Measurements from ENCODE around the gene EDIL3. TPM values are rescaled to one million over a fixed set of nuclear protein-coding genes. Genes with fewer than 3 reads are reported as not detected.

EDIL3 gene, protein sequence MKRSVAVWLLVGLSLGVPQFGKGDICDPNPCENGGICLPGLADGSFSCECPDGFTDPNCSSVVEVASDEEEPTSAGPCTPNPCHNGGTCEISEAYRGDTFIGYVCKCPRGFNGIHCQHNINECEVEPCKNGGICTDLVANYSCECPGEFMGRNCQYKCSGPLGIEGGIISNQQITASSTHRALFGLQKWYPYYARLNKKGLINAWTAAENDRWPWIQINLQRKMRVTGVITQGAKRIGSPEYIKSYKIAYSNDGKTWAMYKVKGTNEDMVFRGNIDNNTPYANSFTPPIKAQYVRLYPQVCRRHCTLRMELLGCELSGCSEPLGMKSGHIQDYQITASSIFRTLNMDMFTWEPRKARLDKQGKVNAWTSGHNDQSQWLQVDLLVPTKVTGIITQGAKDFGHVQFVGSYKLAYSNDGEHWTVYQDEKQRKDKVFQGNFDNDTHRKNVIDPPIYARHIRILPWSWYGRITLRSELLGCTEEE
- total RNA-seq = 86.1 and 118 TPM in 2 replicates
- polyA plus RNA-seq (2012) = 366 TPM

DNA sequence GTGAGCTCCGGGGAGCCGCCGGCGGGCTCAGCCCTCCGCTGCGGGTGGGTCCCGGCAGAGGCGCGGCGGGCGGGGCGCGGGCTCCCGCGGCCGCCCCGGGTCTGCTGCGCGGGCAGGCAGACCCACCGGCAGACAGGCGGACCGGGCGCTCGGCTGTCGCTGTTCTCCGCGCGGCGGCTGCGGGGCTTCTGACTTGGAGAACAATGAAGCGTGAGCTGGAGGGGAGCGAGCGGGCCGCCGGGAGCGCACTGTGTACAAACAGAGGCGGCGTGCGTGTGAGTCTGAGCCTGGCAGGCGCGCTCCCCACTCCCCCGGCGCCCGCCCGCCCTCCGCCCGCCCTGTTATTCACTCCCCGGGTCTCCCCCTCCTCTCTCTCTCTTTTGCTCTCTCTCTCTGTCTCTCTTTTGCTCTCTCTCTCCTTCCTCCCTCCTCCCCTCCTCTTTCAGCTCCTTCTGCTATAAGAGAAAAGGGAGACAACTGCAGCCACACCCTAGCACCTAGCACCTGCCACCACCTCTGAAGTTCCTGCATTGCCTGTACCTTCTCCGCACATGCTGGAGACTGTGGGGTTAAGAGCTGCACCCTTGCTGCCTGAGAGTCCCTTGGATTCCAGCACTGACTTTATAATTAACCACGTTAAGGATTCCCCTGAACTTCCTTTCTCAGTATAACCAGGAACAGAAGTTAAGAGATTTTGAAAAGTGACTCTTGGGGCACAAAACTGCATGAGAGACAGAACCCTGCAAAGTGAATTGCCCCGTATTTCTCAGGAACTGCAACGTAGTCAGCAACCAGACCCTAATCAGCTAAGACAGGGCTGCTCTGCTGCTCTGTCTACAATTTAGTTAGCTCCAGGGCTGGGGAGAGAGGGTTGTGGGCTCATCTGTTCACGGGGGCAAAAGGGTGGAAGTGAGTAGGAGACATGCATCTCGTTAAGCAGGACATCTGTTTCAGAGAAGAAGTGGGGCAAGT, at the start of gene EDIL3:
Gene EDIL3 (minus strand): TSS at position 277 of the 972 bp plus-strand sequence. CDS start 506 bp downstream, outside the sequence.
- DNase-seq (ENCODE audit: low read depth) = peak; percentile 69

DNA sequence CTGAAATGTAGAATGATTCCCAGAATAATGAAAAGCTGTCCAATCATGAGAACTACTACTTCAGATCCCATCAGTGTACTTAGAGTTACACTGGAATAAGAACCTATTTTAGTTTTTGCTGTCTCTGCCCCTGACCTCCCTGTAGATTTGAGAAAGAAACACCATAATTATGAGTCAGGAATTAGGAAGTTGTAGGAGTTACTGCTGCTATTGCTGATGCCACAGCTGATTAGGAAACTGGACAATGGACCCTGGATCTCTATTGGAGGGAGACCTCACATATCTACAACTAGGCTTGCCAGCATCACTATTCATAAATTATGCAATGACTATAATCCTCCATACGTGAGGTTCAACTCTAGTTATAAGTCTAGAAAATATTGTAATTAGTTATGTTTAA, 48.8 kb upstream of the EDIL3 start:
- no peak for DNase-seq (ENCODE audit: low read depth)

DNA sequence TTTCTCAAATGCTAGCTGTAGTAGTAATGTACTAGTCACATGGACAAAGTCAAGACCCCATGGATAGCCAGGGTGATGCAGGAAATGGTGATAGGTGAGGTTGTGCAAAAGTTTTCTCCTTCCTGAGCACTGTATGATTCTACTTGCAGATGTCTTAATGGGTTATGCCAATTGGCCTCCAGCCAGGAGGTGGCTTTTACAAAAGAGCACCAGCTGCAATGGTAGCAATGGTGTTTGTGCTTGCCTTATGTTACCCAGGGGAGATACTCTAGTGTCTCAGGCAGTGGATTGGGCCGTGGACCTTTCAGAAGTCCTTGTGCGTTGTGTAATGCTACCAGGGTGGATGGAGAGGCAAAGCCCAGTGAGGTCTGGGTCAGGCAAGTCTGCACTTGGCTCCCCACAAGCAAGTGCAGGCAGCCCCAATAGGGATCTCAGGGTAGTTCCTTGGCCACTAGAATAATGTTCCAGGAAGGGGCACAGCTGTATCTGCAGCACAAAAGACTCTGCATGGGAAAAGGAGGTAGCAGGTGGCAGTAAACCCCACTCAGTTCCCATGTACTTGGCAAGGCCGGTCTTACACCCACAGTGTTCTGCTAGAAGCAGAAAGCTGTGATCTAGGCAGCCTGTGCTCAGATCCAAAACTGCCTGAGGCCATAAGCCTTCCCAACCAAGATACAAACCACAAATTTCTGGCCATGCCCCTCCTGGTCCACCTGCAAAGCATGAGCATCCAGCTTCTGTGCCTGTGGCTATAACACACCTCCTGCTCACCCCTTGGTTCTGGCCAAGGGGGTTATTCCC, 46.4 kb upstream of the EDIL3 start:
- DNase-seq (ENCODE audit: low read depth) = peak; percentile 73

DNA sequence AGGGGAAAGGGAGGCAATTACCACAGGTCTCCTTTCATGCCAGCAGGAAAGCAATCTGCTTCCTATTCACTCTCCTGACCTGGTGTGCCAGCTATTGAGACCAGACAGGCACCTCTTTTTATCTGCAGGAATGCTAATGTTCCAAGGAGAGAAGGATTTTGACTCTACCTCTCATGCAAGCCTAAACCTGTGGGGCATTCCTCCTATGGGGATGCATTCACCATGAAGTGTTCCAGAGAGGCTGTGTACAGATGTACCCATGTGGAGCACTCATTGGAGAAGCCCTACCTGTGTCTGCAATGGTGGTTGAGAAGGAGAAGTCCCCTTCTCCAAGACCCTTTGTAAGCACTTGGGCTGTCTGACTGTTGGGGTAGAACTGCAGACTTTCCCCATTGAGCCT, 45.4 kb upstream of the EDIL3 start:
- no peak for DNase-seq (ENCODE audit: low read depth)

DNA sequence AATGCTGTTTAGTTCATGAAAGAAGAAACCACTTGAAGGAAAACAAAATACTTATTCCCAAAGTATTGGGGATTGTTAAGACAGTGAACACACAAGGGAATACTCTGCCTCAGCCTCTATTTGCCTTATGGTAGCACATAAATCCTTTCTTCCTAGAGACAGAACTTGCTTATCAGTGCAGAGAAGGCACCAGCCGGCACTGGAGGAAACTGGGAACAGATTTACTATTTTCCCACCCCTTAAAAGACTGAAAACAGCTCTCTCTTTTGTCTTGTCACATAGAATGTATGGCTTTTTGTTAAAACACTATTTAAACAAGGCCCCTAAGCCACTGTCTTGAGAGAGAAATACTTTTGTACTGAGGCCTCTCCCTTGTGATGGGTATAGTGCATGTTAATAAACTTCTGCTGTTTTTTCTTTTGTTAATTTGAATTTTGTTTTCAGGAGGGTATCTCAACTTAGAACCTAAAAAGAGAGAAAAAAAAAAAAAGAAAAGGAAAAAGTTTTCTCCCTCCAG, 40.7 kb upstream of the EDIL3 start:
- DNase-seq (ENCODE audit: low read depth) = no peak

DNA sequence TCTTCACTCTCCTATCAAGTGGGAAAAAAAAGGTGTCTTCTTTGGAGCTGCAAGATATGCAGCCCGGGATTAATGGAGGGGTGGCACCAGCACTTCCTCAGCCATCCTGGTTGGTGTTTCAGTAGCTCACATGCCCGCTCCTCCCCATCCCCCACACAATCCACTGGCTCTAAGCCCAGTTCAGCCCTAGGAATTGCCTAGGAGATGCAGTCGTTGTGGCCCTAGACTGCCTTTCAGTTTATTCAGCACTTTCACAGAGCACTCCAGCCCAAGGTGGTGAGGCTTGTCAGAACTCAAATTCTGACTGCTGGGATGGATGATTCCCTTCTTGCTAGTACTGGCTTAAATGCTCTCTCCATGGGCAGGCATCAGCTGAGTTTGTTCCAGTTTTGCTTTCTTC, 35.1 kb upstream of the EDIL3 start:
- no peak for DNase-seq (ENCODE audit: low read depth)

DNA sequence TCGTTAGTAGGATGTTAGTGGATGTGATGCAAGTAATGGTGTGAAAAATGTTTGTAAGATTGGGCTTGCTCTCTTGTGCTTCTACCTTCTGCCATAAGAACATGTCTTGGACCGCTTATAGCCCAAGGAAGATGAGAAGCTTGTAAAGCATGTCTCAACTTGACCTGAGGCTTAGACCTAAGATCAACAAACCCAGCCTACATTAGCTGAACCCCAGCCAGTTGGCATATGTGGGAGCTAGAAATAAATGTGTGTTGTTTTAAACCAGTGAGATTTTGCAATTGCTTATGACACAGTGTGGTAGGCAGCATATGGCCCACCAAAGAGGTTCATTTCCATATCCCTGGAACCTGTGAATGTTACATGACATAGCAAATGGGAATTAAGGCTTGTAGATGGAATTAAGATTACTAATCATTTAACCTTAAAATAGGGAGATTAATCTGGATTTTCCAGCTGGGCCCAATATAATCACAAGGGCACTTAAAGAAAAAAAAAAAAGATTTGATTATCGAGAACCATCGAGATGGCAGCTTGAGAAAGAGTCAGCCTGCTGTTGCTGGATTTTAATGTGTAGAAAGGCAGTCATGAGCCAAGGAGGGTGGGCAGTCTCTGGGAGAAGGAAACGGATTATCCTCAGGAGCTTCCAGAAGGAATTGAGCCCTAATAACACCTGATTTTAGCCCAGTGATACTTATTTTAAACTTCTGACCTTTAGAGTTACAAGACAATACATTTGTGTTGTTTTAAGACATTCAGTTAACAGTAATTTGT, 27.3 kb upstream of the EDIL3 start:
- no peak for DNase-seq (ENCODE audit: low read depth)

DNA sequence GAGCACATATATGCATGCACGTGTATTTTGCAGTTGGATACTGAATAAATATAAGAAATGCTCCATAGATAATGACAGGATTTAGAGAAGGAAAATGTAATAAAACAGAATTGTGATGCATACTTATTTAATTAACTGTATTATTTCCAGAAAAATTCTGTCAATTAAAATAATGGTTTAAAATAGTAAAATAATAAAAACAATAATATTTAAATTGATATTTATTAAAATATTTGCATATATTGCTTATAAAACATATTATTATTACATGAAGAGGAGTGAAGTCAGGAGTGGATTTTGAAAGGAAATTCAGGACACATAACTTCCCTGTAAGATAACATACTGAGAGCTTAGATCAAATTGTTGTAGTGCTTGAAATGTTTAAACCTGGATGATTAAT, 21.4 kb upstream of the EDIL3 start:
- no peak for DNase-seq (ENCODE audit: low read depth)

DNA sequence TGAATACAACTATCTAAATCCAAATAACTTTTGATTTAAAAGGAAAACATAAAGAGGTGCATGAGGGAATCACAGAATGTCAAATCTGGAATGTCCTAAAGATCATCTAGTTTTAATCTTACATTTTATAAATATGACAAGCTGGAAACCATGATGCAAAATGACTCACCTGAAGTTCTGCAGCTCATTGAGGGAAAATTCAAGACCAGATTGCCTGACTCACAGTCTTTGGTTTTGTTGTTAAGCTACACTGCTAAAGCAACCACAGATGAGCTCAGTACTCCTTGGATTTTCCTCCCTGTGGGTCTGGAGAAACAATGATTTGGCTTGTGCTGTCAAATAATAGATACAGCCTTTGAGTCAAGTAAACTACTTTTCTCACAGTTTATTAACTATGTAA, 19.1 kb upstream of the EDIL3 start:
- DNase-seq (ENCODE audit: low read depth) = peak; percentile 77

DNA sequence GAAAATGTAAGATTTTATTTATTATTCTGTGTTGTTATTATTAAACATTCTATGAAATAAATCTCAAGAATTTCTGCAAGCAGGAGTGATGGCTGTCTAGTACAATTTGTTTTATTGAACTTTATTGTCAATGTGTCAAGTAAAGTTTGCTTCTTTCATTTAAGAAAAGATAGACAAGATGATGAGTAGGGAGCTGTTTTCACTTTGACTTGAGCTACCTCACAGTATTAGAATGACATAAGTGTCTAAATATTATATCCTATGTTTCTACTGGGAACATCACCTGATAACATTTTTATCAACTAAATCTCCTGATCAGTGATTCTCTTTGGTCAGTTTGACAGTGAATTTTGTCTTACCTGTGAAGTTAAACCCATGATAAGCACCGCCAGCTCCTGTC, 12.7 kb upstream of the EDIL3 start:
- no peak for DNase-seq (ENCODE audit: low read depth)

DNA sequence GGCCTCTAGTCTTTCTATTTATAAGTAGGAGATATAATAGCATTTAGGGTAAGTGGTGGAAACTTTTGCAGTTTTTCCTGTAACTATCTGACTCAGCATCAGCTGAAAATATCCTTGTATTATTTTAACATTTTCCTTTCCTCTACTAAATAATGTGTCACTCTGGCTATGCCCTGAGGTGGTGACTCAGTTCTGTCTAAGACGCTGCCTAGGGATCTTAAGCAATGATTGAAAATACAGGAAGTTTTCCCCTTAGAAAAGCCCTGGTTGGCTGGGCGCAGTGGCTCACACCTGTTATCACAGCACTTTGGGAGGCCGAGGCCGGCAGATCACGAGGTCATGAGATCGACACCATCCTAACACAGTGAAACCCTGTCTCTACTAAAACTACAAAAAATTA, 9.3 kb upstream of the EDIL3 start:
- peak; percentile 53 for DNase-seq (ENCODE audit: low read depth)

DNA sequence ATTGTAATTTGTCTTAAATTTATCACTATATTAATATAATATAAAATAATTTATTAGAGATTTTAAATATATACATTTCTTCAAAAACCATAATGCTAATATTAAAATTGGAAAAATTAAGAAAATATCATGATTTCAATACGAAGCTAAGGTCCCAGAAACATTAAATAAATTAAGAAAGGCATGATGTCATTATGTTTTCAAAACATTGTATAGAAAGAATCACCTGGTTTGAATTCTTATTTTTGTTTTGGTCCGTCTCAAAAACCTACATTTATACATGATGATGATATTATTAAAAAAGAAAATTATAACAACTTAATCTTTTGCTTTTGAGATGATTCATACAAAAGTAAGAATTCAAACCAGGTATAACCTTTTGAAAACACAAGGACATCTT, 8.2 kb upstream of the EDIL3 start:
- no peak for DNase-seq (ENCODE audit: low read depth)

DNA sequence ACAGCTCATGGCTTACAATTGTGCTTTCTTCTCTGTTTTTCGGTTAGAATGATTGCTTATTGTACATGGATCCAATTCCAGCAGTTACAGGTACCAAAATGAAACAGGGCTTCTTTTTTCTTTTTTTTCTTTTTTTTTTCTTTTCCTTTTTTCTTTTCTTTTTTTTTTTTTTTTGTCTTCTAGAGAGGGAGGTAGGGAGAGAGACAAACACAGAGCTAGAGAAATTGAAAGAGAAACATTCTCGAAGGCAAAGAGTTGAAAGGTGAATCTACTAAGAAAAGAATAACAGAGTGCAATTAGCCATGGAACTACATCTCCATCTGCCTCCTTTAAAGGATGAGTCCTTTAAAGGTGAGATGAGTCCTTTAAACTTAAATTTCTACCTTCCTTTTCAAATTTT, 1.0 kb upstream of the EDIL3 start:
- DNase-seq (ENCODE audit: low read depth) = no peak

DNA sequence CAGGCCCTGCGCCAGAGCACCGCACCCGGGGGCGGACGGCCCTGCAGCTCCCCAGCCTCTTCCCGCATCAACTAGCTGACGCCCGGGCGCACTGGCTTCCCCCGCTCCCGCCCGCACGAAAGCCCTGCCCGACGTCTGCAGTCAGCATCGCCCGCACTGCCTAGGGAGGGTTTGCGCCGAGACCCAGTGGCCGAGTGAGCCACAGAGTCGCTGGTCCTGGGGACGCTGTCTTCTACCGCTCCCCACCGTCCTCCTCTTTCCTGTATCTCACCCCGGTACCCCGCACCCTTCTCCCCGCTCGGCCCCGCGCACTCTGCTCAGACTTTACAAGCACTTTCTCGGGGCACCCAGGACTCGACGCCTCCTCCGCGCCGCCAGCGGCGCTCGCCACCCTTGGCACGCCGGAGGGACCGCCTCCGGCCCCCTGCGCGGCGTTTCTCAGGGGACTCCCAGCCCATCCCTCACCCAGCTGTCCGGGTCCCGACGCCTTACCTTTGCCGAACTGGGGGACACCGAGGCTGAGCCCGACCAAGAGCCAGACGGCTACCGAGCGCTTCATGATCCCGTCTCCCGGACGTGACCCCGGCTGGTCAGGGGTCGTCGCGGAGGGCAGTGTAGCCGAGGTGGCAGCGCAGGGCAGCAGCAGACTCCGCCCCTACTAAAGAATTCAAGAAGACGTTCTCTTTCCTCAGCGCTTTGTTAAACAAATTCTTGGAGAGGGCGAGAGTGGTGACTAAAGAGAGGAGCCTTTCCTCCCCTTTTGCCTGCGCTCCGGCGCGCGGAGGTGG, 670 bp downstream of the EDIL3 start:
- peak; percentile 65 for DNase-seq (ENCODE audit: low read depth)

DNA sequence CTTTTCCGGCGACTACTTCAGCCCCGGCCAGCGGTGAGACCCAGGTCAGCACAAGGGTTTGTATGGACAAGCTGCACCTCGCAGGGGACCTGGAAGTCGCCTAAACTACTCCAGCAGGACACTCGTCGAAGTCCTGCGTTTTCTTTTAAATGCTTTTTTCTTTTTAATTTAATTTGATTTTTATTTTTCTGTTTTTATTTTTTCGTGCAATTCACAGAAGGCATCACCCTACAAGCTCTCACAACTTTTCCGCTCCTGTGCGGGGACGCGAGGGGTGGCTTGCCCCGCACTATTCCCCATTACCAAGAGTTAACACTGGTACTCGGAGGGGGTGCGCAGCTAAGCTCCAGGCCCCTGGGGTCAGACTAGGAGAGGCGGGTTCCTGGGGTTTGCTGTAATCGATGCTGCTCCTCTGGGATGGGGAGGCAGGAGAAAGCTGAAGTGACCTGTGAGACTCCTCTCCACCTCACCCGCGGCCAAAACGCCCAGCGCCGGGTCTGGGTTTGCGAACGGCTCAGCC, 1.3 kb downstream of the EDIL3 start:
- no peak for DNase-seq (ENCODE audit: low read depth)

DNA sequence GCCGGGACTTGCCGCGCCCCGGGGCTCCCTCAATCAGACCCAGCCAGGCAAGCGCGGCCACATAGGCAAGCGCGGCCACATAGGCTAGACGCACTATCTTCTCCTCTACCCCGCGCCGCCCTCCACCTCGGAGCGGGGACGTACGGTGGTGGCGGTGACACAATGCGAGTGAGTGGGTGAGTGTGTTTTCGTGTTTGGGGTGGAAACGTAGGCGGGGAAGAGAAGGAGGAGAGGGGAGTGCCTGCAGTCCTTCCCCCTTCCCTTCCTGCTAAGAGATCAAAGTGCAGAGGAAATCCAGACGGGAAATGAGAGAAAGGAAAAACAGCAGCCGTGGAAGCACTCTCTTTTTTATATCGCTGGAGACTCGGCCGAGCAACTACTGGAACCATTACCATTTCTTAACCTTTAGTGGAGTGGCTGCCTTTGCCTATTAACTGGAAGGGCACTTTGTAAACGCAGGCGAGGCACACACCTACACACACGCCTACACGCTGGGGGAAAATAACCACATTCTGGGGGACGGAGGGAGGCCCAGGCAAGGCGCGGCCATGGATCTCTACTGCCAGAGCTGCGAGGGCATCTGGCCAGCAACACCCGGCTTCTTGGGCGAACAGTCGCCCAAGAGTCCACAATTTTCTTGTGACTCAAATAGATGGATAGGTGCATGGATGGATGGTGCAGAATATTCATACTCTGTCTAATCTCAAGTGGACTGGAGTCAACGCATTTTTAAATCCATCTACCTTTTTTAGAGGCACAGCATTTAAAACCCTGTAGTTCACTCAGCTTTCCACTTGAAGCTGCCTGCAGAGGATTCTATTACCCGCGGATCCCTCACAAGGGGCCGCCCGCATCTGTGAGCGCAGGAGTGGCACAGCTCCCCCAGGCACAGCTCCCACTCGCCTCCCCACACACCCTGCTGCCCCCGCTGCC, 2.1 kb downstream of the EDIL3 start:
- peak; percentile 79 for DNase-seq (ENCODE audit: low read depth)

DNA sequence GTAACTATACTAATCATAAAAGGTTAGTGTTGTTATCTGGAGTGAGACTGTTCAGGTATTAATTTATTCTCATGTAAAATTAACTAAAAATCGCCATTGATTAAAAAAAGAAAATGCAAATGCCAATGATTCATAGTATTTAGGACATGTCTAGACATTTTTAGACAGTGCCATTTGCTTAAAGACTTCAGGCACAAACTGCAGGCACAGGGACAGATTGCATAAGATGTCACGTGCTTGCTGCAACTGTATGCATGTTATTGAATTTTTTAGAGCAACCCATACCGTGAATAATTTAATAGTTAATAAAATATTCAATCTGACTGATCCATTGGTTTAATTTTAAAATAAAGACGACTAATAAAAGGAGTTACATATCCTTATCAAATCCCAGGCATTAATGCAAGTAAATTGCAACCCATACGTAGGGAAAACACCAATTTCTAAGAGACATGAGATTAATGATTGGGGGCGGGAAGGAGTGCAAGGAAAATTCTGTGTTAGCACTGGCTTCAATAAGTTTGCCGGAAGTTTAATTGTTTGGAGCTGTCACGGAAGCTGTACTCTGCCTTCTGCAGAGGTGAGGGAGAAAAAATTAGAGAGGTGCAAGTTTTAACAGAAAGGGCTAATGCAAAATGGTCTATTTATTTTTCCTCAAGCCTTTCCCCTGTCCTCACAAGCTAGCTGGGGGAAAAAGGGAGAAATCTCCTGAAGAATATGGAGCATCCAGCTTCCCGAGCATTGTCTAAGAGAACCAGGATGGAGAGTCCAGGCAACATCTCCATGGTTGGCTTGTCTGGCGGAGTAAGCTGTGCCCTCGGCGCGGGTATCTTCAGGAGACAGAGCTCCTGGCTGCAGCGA, 2.9 kb downstream of the EDIL3 start:
- peak; percentile 44 for DNase-seq (ENCODE audit: low read depth)
